ENCODE results near the gene DDR2. TPM values are rescaled to one million over a fixed set of nuclear protein-coding genes. Genes with fewer than 3 reads are reported as not detected.

DDR2 gene
- total RNA-seq, 1 experiment from 2014 or later = 73.1 TPM

DNA sequence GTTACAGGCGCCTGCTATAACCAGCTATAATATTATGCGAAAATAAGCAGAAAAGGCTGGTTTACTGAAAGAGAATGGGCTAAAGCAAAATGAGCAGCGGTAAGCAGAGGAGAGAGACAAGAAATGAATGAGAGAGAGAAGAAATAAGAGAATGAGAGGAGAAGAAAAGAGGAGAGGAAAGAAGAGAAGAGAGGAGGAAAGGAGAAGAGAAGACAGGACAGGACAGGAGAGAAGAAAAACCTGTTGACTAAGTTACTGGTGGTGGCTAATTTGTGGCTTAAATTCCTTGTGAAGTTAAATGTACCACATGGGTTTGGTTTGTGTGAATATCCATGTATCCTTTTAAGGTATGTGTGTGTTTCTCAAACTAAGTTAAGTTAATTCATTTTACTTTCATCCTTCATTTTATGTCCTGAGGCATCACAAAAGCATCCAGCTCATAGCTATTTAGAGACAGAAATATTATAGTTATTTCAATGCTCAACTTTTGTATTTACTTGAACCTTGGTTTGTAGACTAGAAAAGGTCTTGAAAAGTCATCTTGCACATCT is 3.1 kb upstream of the DDR2 start:
- DNase-seq (ENCODE audit: low read depth) = no peak

- peak; percentile 79 for DNase-seq (ENCODE audit: low read depth)
Measured at GRCh38 chr1:162629651-162630050, 2.6 kb upstream of the DDR2 start.

GRCh38 chr1:162631546-162632191 is 595 bp upstream of the DDR2 start:
- DNase-seq (ENCODE audit: low read depth) = peak; percentile 87

DNA sequence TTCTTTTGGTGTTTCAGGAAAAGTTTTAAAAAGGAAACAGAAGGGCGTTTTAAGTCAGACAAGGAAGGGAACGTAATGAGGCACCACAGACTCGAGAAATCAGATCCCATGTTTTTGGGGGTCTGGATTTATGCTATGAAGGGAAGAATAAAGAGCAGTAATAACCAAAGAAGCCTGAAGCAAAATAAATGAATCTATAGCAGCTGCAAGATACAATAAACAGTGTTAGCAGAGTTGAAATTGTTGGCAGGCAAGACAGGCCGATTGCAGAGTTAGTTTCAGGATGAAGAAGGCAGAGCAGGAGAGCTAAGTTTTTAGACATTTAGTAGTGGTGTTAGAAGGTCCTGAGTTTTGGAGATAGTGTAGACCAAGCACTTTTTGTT is 425 bp downstream of the DDR2 start:
- DNase-seq (ENCODE audit: low read depth) = peak; percentile 48

- peak; percentile 58 for DNase-seq (ENCODE audit: low read depth)
Measured at GRCh38 chr1:162633081-162633762, 958 bp downstream of the DDR2 start.

GRCh38 chr1:162635418-162635817 is 3.2 kb downstream of the DDR2 start:
- no peak for DNase-seq (ENCODE audit: low read depth)

DNA sequence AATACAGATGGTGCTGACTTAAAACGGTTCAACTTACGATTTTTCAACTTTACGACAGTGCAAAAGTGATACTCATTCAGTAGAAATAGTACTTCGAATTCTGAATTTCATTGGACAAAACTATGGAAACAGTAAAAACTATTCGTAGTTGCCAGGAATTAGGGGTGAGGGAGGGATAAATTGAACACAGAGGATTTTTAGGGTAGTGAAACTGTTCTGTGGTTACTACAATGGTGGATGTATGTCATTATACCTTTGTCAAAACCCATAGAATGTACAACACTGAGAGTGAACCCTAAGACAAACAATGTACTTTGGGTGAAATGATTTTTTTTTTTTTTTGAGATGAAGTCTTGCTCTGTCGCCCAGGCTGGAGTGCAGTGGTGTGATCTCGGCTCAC is 7.5 kb downstream of the DDR2 start:
- DNase-seq (ENCODE audit: low read depth) = no peak

- no peak for DNase-seq (ENCODE audit: low read depth)
Measured at GRCh38 chr1:162641114-162641513, 8.8 kb downstream of the DDR2 start.

DNA sequence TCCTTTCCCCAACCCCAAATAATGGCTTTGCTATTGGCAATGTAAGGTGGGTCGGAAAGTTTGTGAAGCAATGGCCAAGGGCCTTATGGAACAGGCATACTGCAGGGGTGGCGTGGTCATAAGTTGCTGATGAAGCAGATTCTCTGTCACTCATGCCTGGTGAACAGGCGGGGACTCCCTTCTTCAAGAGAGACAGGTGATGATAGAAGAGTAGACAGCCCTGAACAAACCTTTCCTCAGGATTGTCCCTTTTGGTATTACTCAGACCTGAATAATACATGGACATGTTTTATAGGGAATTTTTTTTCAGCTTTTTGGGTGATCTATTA is 12.7 kb downstream of the DDR2 start:
- no peak for DNase-seq (ENCODE audit: low read depth)

DNA sequence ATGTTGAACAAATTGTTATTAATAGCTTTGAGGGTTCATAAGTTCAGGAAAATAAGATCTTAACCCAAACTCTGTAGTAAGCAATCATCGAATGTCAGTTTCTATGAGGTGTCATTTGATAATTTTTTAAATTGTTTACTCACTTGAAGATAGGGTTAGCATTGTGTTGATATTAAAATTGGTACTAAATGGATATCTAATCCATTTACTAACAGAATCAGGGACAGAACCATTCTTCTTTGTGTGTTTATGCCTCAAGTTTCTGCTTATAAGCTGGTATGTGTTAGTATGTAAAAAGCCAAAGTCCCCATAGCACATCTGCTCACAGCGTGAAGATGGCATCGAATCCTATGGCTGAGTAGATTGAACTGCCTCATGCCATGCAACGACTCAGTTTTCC is 13.4 kb downstream of the DDR2 start:
- DNase-seq (ENCODE audit: low read depth) = no peak

- DNase-seq (ENCODE audit: low read depth) = peak; percentile 48
Measured at GRCh38 chr1:162649583-162649982, 17.3 kb downstream of the DDR2 start.

- no peak for DNase-seq (ENCODE audit: low read depth)
Measured at GRCh38 chr1:162654915-162655620, 22.8 kb downstream of the DDR2 start.

DNA sequence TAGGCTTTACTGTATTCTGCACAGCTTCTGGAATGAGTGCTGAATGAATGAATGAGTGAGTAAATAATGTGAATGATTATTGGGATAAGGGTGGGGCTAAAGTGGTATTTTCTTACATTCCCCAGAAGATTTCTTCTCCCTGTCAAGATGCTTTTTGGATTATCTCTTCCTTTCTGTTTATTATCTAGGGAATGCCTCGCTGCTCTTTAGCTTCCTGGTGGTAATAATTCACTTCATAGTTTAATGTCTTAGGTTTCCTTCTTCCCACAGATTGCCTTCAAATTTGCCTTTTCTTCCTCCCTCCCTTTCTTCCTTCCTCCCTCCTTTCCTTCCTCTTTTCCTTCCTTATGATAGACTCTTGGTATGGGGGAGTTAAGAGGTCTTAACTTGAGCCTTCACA is 24.0 kb downstream of the DDR2 start:
- no peak for DNase-seq (ENCODE audit: low read depth)

DNA sequence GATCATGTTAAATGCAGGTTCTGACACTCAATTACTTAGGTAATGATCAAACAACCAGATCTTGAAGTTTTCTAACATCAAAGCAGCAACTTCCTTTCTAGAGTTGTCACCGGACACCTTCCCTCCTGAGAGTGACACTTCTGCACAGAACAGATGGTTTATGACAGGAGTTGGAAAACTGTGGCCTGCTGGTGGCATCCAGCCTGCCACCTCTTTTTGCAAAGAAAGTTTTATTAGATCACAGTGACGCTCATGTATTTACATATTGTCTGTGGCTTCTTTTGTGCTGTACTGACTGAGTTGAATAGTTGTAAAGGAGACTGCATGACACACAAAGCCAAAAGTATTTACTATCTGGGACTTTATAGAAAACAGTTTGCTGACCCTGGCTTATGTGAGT is 28.3 kb downstream of the DDR2 start:
- no peak for DNase-seq (ENCODE audit: low read depth)

DNA sequence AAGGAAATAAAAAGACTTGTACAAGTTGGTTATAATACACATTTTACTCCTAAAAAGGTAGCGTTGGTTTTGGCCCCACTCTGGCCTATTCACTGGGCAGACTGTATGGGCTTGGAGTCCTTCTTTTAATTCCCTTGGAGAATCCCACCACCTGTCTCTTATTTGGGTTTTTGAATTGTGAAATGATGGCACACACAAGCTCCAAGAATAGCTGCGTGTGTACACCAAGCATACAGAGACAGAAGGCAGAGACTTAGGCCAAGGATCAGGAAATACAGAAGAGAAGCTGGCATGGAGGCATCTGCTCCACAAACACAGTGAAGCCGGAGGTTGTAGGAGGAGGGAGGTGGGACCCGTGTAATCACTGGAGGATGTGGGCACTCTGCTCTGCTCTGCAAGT is 29.1 kb downstream of the DDR2 start:
- DNase-seq (ENCODE audit: low read depth) = no peak

GRCh38 chr1:162662013-162662412 is 29.7 kb downstream of the DDR2 start:
- DNase-seq (ENCODE audit: low read depth) = no peak

GRCh38 chr1:162663086-162663485 is 30.8 kb downstream of the DDR2 start:
- no peak for DNase-seq (ENCODE audit: low read depth)

- DNase-seq (ENCODE audit: low read depth) = peak; percentile 64
Measured at GRCh38 chr1:162663589-162664106, 31.4 kb downstream of the DDR2 start.

DNA sequence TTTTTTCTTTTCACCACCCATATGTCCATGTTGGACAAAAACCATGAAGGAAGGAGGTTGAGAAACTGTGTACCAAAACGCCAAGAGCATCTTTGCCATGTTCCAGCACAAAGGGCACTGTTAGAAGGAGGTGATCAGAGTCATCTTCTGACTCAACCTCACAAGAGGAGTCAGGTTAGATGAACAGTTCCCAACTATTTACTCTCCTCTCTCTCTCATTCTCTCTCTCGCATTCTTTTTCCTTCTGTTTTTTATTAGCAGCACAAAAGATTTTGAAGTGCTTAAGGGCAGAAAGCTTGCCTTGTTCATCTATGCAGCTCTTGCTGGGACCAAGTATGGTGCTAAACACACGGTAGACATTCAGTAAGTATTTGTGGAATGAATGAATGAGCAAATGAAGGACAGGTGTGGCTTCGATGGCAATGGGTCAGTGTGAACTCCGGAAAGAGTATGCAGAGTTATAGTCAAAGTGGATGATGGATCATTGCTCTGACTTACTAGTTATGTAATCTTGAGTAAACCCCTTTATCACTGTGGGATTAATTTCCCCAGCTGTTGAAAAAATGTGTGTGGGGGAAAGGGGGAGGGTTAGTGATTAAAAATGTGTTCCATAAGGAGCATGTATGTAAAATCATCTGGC is 33.9 kb downstream of the DDR2 start:
- peak; percentile 33 for DNase-seq (ENCODE audit: low read depth)

DNA sequence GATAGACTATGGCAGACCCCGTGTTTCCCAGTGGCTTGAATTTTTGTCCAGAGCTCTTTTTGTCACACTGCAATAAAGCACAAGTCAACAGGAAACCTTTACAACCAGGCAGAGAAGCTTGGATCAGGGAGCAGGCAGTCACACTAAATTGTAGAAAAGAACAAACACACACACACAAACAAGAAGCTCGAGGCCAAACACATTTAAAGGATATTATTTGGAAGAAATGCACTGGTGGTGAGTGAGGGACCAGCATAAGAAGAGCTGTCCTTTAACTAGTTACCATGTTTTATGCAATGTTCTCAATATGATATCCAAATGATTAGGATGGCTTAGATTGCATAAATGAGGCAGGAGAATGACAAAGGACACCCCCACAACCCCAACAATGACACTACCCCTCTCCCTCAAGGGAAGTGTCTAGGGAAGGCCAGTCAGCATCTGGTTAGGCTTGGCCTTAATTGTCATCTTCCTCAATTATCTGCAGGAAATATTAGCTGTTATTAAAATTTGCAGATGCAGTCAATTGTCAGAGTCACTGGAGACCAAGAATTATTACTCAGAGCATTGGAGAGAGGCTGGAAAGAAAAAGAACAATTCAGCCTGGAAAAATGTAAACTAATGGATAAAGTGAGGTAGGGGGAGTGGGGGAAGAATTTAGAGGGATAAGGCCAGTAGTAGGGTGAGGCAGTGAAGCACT is 35.3 kb downstream of the DDR2 start:
- DNase-seq (ENCODE audit: low read depth) = no peak

DNA sequence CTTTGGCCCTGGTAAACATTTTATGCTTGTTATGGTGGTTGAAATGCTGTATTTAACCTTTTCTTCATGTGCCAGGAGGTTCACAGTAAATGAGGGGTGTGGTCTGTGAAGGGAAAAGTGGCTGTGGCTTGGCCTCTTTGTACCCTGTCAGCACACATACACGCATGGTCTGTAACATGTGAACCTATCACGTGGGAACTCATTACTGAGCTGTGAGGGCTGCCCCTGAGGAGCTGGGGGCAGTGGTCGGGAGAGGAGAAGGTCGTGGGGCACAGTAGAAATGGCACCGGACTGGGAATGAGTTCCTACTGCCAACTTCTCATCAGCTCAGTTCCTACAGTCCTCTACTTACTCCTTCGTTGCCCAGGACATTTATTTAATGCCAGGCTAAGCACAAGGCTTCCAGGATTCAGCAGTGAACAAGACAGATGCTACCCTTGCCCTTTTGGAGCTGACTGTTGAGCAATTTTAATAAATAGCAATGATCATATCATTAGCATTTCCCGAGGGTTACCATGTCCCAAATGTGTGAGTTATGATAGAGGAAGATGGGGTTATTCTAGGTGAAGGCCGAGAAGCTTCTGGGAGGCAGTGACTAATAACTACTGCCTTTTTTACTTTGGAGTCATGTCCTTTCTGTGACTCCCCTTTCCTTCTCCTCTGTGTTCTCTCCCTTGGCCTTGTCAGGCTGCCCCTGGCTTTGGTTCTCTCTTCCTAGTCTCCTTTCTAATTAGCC is 38.8 kb downstream of the DDR2 start:
- DNase-seq (ENCODE audit: low read depth) = peak; percentile 86
